Vagina (tissue), 2 donors: ENCODE results near the gene MMP19. TPM values are rescaled to one million over a fixed set of nuclear protein-coding genes. Genes with fewer than 3 reads are reported as not detected.
"Not testable (repeated sequence)": the region's sequence is repeated elsewhere in the genome, so short reads cannot be mapped to it uniquely, and the experiment has no call there.

ENCODE experiments used
- DNase-seq, 2 donors: peaks; one replicate each; pipeline ENCODE4 v3.0.0-alpha.2; 2017; ENCODE audit errors: extremely low spot score in 2 of 2
- H3K27ac ChIP-seq: fragments of 200-600 bp; sonication (generic); one replicate; pipeline ENCODE4 v1.5.1; 2019
- H3K27me3 ChIP-seq: fragments of 200-600 bp; sonication (generic); one replicate; pipeline ENCODE4 v1.5.1; 2019
- H3K36me3 ChIP-seq, 2 donors: fragments of 200-600 bp; sonication (generic); one replicate each; pipeline ENCODE4 v1.5.1; 2017 to 2019
- H3K4me1 ChIP-seq: fragments of 200-600 bp; sonication (generic); one replicate; pipeline ENCODE4 v1.5.1; 2019
- H3K4me3 ChIP-seq, 2 donors: fragments of 200-600 bp; sonication (generic); 1 replicate in 1 of 2; 2 replicates in 1 of 2; pipeline ENCODE4 v1.5.1; 2016 to 2019
- H3K9me3 ChIP-seq: fragments of 200-600 bp; sonication (generic); one replicate; pipeline ENCODE4 v1.5.1; 2019
- POLR2A ChIP-seq, 2 donors: fragments of 450-650 bp; IDR thresholded peaks; one replicate each; pipeline ENCODE4 v1.6.1; 2017; ENCODE audit warnings: antibody characterized with exemption in 2 of 2, mild to moderate bottlenecking in 2 of 2, moderate library complexity in 2 of 2
- POLR2AphosphoS5 ChIP-seq, 2 donors: sonication (generic); formaldehyde crosslinking; IDR thresholded peaks; one replicate each; pipeline ENCODE4 v1.9.0; 2017; ENCODE audit warnings: antibody characterized with exemption in 2 of 2, mild to moderate bottlenecking in 2 of 2, low read depth in 1 of 2; ENCODE audit not compliant: insufficient read depth in 1 of 2
- intact Hi-C: fragments of 100-400 bp; cut with DNase I; formaldehyde crosslinking; loops from one replicate; pipeline ENCODE4 v1.15.1; 2023
- total RNA-seq: library from RNA; depleted of rRNA; stranded (reverse); fragments of >200 nt; gene quantifications from one replicate; pipeline ENCODE4 v1.2.3, GENCODE V29; 2016
- TF ChIP-seq, protein P1 (sequence below), 3 experiments: fragments of 450-650 bp in 2 of 3; fragments of 200-600 bp in 1 of 3; sonication (generic) in 1 of 3; IDR thresholded peaks; one replicate each; pipeline ENCODE4 v1.5.1; 2017 to 2019; ENCODE audit warnings: antibody characterized with exemption in 3 of 3, mild to moderate bottlenecking in 2 of 3, moderate library complexity in 2 of 3

The MMP19 gene
- total RNA-seq, 1 donor from 2014 or later, result 21.6 TPM

DNA sequence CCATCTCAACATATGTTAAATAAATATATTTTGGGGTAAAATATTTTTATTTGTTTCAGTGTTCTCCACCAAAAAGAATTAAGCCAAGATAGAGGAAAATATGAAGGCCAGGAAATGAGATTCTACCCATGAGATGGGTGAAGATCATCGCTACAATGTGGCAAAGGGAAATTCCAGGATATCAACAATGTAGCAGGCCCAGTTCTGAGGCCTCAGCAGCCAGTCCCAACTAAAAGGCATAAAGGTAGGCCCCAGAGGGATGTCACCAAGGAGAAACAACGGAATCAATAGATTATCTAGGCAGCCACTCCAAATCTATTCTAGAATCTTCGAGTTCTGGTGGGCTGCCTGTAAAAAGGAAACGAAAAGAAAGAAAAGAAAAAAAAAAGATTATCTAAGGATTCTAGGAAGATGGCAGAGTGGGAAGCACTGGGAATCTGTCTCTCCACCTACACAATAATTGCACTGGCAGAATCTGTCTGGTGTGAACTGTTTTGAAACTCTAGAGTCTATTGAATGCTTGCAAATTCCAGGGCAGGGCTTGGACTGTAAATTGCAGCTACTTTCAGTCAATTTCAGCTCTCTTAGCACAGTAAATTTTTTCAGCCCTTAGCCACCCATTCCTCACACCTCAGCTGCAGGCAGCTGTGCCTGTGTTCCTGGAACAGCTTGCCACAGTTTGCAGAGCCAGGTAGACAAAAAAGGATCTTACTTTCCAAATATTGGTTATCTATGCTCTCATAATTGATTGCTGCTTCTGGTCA, 33.1 kb upstream of the MMP19 start:
- H3K36me3 ChIP-seq, result no peaks in the 10 kb centered on the region
- peaks cover 5% of the 10 kb centered on the region for H3K9me3 ChIP-seq
- H3K27me3 ChIP-seq, result no peaks in the 10 kb centered on the region
- H3K4me3 ChIP-seq, result no peak overlapping the region
- intact Hi-C loops, result no loop called here
- TF ChIP-seq, protein P1, sequence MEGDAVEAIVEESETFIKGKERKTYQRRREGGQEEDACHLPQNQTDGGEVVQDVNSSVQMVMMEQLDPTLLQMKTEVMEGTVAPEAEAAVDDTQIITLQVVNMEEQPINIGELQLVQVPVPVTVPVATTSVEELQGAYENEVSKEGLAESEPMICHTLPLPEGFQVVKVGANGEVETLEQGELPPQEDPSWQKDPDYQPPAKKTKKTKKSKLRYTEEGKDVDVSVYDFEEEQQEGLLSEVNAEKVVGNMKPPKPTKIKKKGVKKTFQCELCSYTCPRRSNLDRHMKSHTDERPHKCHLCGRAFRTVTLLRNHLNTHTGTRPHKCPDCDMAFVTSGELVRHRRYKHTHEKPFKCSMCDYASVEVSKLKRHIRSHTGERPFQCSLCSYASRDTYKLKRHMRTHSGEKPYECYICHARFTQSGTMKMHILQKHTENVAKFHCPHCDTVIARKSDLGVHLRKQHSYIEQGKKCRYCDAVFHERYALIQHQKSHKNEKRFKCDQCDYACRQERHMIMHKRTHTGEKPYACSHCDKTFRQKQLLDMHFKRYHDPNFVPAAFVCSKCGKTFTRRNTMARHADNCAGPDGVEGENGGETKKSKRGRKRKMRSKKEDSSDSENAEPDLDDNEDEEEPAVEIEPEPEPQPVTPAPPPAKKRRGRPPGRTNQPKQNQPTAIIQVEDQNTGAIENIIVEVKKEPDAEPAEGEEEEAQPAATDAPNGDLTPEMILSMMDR (IDR thresholded peaks at IDR 0.05), result no peak
- TF ChIP-seq POLR2AphosphoS5 (IDR thresholded peaks at IDR 0.05; ENCODE audit: insufficient read depth in 1 of 2, low read depth in 1 of 2) (no peak), POLR2A (IDR thresholded peaks at IDR 0.05) (no peak)
- DNase-seq, result no peak
- H3K27ac ChIP-seq, result no peak overlapping the region
- peaks cover 14% of the 10 kb centered on the region for H3K4me1 ChIP-seq

DNA sequence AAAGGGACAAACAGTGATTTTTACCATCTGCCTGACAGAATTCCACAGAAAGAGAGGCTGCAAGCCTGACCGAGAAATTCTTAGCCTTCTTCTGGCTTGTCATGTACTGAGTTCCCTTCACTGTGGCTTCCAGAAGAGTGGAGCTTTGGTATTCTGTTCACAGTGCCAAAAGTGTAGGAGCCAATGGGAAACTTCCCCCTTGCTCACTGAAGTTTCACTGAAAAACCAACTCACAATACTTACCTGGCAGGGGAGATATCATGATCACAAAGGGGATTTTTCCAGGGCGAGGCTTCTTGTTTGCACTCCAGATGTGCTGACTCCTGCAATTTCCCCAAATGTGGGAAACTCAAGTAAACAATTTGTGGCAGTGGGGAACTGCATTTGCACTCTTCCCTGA, 31.7 kb upstream of the MMP19 start:
- H3K27me3 ChIP-seq, result no peaks in the 10 kb centered on the region
- peaks cover 14% of the 10 kb centered on the region for H3K4me1 ChIP-seq
- H3K36me3 ChIP-seq, result no peaks in the 10 kb centered on the region
- H3K4me3 ChIP-seq, result no peak overlapping the region
- intact Hi-C loops, result no loop called here
- DNase-seq, result no peak
- TF ChIP-seq, protein P1 (IDR thresholded peaks at IDR 0.05), result no peak
- TF ChIP-seq POLR2A (IDR thresholded peaks at IDR 0.05) (no peak), POLR2AphosphoS5 (IDR thresholded peaks at IDR 0.05; ENCODE audit: insufficient read depth in 1 of 2, low read depth in 1 of 2) (no peak)
- H3K27ac ChIP-seq, result no peak overlapping the region
- peaks cover 5% of the 10 kb centered on the region for H3K9me3 ChIP-seq

DNA sequence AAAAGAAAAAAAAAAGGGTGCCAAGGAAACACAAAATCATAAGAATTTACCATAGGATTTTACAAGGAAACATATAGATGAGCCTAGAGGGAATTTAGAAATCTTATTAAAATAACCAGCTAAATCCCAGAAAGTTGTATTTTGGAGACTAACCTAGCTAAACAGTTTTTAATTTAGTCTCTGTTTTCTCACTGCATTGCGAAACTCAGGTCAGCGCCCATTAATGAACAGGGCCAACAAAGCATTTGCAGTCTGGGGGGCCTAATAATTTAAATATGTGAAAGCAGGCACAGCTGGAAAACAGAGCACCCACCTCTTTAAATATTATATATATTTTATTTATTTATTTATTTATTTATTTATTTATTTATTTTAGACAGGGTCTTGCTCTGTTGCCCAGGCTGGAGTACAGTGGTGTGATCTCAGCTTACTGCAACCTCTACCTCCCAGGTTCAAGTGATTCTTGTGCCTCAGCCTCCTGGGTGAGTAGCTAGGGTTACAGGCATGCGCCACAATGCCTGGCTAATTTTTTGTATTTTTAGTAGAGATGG, 23.8 kb upstream of the MMP19 start:
- H3K27me3 ChIP-seq, intact Hi-C loops: not testable (repeated sequence)

DNA sequence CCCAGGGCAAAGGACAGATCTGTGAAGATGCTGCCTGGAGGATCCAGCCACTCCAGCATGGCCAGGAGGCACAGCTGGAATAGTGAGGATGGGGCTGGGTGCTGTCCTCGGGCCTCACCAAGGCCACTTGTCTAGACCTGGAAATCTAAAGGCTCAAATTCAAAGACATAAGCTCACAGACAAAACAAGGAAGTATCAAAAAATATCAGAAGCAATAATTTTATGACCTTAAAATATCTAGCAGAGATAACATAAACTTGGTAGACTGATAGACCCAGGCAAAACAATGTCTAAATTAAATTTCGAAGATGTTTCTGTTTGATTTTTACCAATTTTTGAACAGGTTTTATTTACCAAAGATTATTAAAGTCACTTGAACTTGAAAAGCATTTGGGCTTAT, 22.6 kb upstream of the MMP19 start:
- no peak overlapping the region for H3K27ac ChIP-seq
- no peaks in the 10 kb centered on the region for H3K36me3 ChIP-seq
- no peak for DNase-seq
- TF ChIP-seq, protein P1 (IDR thresholded peaks at IDR 0.05), result no peak
- TF ChIP-seq POLR2AphosphoS5 (IDR thresholded peaks at IDR 0.05; ENCODE audit: insufficient read depth in 1 of 2, low read depth in 1 of 2), result no peak
- TF ChIP-seq POLR2A (IDR thresholded peaks at IDR 0.05), result no peak
- no peaks in the 10 kb centered on the region for H3K4me1 ChIP-seq
- no peaks in the 10 kb centered on the region for H3K27me3 ChIP-seq
- no peaks in the 10 kb centered on the region for H3K9me3 ChIP-seq
- intact Hi-C loops, result no loop called here
- no peak overlapping the region for H3K4me3 ChIP-seq

More for the DNA sequence above, 23.8 kb upstream of the MMP19 start:
- not testable (repeated sequence) for H3K9me3 ChIP-seq, H3K36me3 ChIP-seq, H3K4me1 ChIP-seq, H3K27ac ChIP-seq, H3K4me3 ChIP-seq, DNase-seq

DNA sequence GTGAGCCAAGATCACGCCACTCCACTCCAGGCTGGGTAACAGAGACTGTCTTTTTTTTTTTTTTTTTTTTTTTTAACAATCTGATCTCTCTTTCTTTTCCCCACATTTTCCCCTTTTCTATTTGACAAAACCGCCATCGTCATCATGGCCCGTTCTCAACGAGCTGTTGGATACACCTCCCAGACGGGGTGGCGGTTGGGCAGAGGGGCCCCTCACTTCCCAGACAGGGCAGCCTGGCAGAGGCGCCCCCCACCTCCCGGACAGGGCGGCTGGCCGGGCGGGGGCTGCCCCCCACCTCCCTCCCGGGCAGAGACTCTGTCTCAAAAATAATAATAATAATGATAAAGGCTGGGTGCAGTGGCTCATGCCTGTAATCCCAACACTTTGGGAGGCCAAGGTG, 20.2 kb upstream of the MMP19 start:
- H3K36me3 ChIP-seq, H3K27ac ChIP-seq, DNase-seq, intact Hi-C loops, H3K4me1 ChIP-seq, H3K27me3 ChIP-seq, H3K4me3 ChIP-seq, H3K9me3 ChIP-seq: not testable (repeated sequence)

DNA sequence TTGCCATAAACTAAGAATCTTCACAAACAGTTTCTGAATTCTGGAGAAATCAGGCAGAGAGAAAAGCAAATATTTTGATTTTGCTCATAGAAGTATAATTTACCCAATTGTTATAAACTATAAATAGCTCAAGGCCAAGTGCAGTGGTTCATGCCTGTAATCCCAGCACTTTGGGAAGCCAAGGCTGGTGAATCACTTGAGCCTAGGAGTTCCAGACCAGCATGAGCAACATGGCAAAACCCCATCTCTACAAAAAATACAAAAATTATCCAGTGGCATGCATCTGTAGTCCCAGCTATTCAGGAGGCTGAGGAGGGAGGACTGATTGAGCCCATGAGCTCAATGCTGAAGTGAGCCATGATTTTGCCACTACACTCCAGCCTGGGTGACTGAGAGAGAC, 19.6 kb upstream of the MMP19 start:
- Histone ChIP-seq H3K27ac (no peak overlapping the region), H3K4me1 (no peaks in the 10 kb centered on the region), H3K9me3 (no peaks in the 10 kb centered on the region), H3K27me3 (no peaks in the 10 kb centered on the region), H3K36me3 (no peaks in the 10 kb centered on the region), H3K4me3 (no peak overlapping the region)
- no peak for DNase-seq
- intact Hi-C loops, result no loop called here
- TF ChIP-seq POLR2AphosphoS5 (IDR thresholded peaks at IDR 0.05; ENCODE audit: insufficient read depth in 1 of 2, low read depth in 1 of 2) (no peak), POLR2A (IDR thresholded peaks at IDR 0.05) (no peak)
- TF ChIP-seq, protein P1 (IDR thresholded peaks at IDR 0.05), result no peak
